H9 (cell line): ENCODE results near the gene KRTAP19-4. TPM values are rescaled to one million over a fixed set of nuclear protein-coding genes. Genes with fewer than 3 reads are reported as not detected.

Experiments
- DNase-seq: peaks from one replicate; pipeline ENCODE4 v3.0.0-alpha.2; 2017
- H2AFZ ChIP-seq: one replicate; pipeline ENCODE4 v1.6.1; 2013; ENCODE audit warnings: mild to moderate bottlenecking, low read length, control low read depth, moderate library complexity
- H2AK5ac ChIP-seq: 2 replicates; pipeline ENCODE4 v1.6.1; 2013; ENCODE audit warnings: low read length, control low read depth, mixed read lengths; ENCODE audit not compliant: insufficient read length
- H2BK120ac ChIP-seq: one replicate; pipeline ENCODE4 v1.6.1; 2013; ENCODE audit warnings: low read depth, mild to moderate bottlenecking, low read length, control low read depth, inconsistent platforms; ENCODE audit not compliant: poor library complexity, severe bottlenecking
- H2BK12ac ChIP-seq: 2 replicates; pipeline ENCODE4 v1.6.1; 2013; ENCODE audit warnings: low read length, control low read depth, mixed read lengths, low read depth; ENCODE audit not compliant: insufficient read length
- H2BK15ac ChIP-seq: 2 replicates; pipeline ENCODE4 v1.6.1; 2013; ENCODE audit warnings: low read depth, low read length, control low read depth
- H2BK20ac ChIP-seq: one replicate; pipeline ENCODE4 v1.6.1; 2013; ENCODE audit warnings: low read depth, mild to moderate bottlenecking, low read length, control low read depth, inconsistent platforms; ENCODE audit not compliant: poor library complexity, severe bottlenecking
- H2BK5ac ChIP-seq: 2 replicates; pipeline ENCODE4 v1.6.1; 2013; ENCODE audit warnings: low read length, control low read depth, mixed read lengths; ENCODE audit not compliant: insufficient read length
- H3K14ac ChIP-seq: 2 replicates; pipeline ENCODE4 v1.6.1; 2013; ENCODE audit warnings: low read length, control low read depth; ENCODE audit not compliant: insufficient read depth
- H3K18ac ChIP-seq: 2 replicates; pipeline ENCODE4 v1.6.1; 2013; ENCODE audit warnings: low read depth, mild to moderate bottlenecking, mixed read lengths, low read length, control low read depth; ENCODE audit not compliant: insufficient read length
- H3K23ac ChIP-seq: 2 replicates; pipeline ENCODE4 v1.6.1; 2013; ENCODE audit warnings: low read length, control low read depth, mixed read lengths, low read depth; ENCODE audit not compliant: insufficient read length
- H3K23me2 ChIP-seq: 2 replicates; pipeline ENCODE4 v1.6.1; 2013; ENCODE audit warnings: low read depth, mild to moderate bottlenecking, mixed read lengths, low read length, control low read depth; ENCODE audit not compliant: insufficient read length, poor library complexity, severe bottlenecking
- H3K27ac ChIP-seq: 2 replicates; pipeline ENCODE4 v1.5.1; 2013; ENCODE audit warnings: low read length, control low read depth, mixed read lengths, low read depth; ENCODE audit not compliant: insufficient read length
- H3K27me3 ChIP-seq: 2 replicates; pipeline ENCODE4 v1.6.1; 2013; ENCODE audit warnings: low read length, control low read depth, inconsistent platforms; ENCODE audit not compliant: insufficient read depth
- H3K4ac ChIP-seq: 2 replicates; pipeline ENCODE4 v1.6.1; 2013; ENCODE audit warnings: low read depth, mild to moderate bottlenecking, control low read depth, inconsistent platforms, low read length, moderate library complexity
- H3K4me1 ChIP-seq: 2 replicates; pipeline ENCODE4 v1.6.1; 2013; ENCODE audit warnings: low read length, control low read depth, inconsistent platforms; ENCODE audit not compliant: insufficient read depth
- H3K4me2 ChIP-seq: 2 replicates; pipeline ENCODE4 v1.6.1; 2013; ENCODE audit warnings: low read length, control low read depth, mixed read lengths; ENCODE audit not compliant: insufficient read length, insufficient read depth
- H3K56ac ChIP-seq: 2 replicates; pipeline ENCODE4 v1.6.1; 2013; ENCODE audit warnings: low read depth, mild to moderate bottlenecking, mixed read lengths, low read length, control low read depth; ENCODE audit not compliant: insufficient read length
- H3K79me1 ChIP-seq: 2 replicates; pipeline ENCODE4 v1.6.1; 2013; ENCODE audit warnings: low read depth, mild to moderate bottlenecking, moderate library complexity, low read length, control low read depth, inconsistent platforms; ENCODE audit not compliant: insufficient read depth, poor library complexity, severe bottlenecking
- H3K79me2 ChIP-seq: 2 replicates; pipeline ENCODE4 v1.6.1; 2013; ENCODE audit warnings: low read length, control low read depth, inconsistent platforms; ENCODE audit not compliant: insufficient read depth
- H3K9ac ChIP-seq: 2 replicates; pipeline ENCODE4 v1.6.1; 2013; ENCODE audit warnings: low read length, control low read depth, mixed read lengths; ENCODE audit not compliant: insufficient read length; ENCODE audit errors: extremely low read depth
- H3K9me3 ChIP-seq: one replicate; pipeline ENCODE4 v1.6.1; 2013; ENCODE audit warnings: low read depth, low read length, inconsistent platforms; ENCODE audit not compliant: control insufficient read depth
- H3T11ph ChIP-seq: one replicate; pipeline ENCODE4 v1.6.1; 2013; ENCODE audit warnings: mild to moderate bottlenecking, low read length, control low read depth, inconsistent platforms
- H4K20me1 ChIP-seq: one replicate; pipeline ENCODE4 v1.6.1; 2013; ENCODE audit not compliant: control insufficient read depth, insufficient read length, insufficient read depth
- H4K5ac ChIP-seq: 2 replicates; pipeline ENCODE4 v1.6.1; 2013; ENCODE audit warnings: low read depth, mild to moderate bottlenecking, mixed read lengths, low read length, control low read depth; ENCODE audit not compliant: insufficient read length
- H4K8ac ChIP-seq: replicated peaks from 2 replicates; pipeline ENCODE4 v1.6.1; 2013; ENCODE audit warnings: low read length, control low read depth, mixed read lengths, low read depth; ENCODE audit not compliant: insufficient read length
- H4K91ac ChIP-seq: 2 replicates; pipeline ENCODE4 v1.6.1; 2013; ENCODE audit warnings: low read depth, mild to moderate bottlenecking, moderate library complexity, mixed read lengths, low read length, control low read depth; ENCODE audit not compliant: insufficient read length
- H3K27ac Mint-ChIP-seq, 3 experiments: 2 replicates in 2 of 3; 3 replicates in 1 of 3; pipeline ENCODE4 v1.8.0; 2020 to 2021; ENCODE audit warnings: mixed read lengths in 3 of 3, mild to moderate bottlenecking in 1 of 3, moderate library complexity in 1 of 3
- H3K27me3 Mint-ChIP-seq: 2 replicates; pipeline ENCODE4 v1.8.0; 2021; ENCODE audit warnings: low read depth, mild to moderate bottlenecking, moderate library complexity, mixed read lengths
- H3K36me3 Mint-ChIP-seq, 3 experiments: 2 replicates in 2 of 3; 3 replicates in 1 of 3; pipeline ENCODE4 v1.8.0; 2020 to 2021; ENCODE audit warnings: low read depth in 3 of 3, mixed read lengths in 3 of 3; ENCODE audit not compliant: insufficient read depth in 1 of 3
- H3K4me1 Mint-ChIP-seq, 2 experiments: 2 replicates each; pipeline ENCODE4 v1.8.0; 2020; ENCODE audit warnings: mixed read lengths in 2 of 2
- H3K4me3 Mint-ChIP-seq, 2 experiments: 2 replicates in 1 of 2; 3 replicates in 1 of 2; pipeline ENCODE4 v1.8.0; 2020 to 2021; ENCODE audit warnings: mild to moderate bottlenecking in 2 of 2, mixed read lengths in 2 of 2, moderate library complexity in 1 of 2
- H3K9me3 Mint-ChIP-seq, 2 experiments: 2 replicates in 1 of 2; 3 replicates in 1 of 2; pipeline ENCODE4 v1.8.0; 2020; ENCODE audit warnings: mild to moderate bottlenecking in 2 of 2, mixed read lengths in 2 of 2, moderate library complexity in 1 of 2
- CTCF ChIP-seq: fragments of 200-600 bp; sonication (generic); conservative IDR thresholded peaks from 3 replicates; pipeline ENCODE4 v1.8.0; 2021; ENCODE audit warnings: antibody characterized with exemption, mild to moderate bottlenecking
- whole genome bisulfite sequencing: extraction: QIAGEN DNeasy Blood & Tissue Kit; methylation state at CpG from one replicate; pipeline ENCODE4 v1.1.7; 2013; ENCODE audit warnings: missing lambda C conversion rate, low lambda C conversion rate, mixed read lengths; ENCODE audit not compliant: insufficient read length; ENCODE audit errors: extremely low coverage; 5-methylcytosine and 5-hydroxymethylcytosine counted together
- total RNA-seq: library from RNA; stranded (reverse); gene quantifications from 2 replicates; pipeline ENCODE4 v1.2.1, GENCODE V29; 2021

The KRTAP19-4 gene
- total RNA-seq, 1 experiment from 2014 or later = not detected

DNA sequence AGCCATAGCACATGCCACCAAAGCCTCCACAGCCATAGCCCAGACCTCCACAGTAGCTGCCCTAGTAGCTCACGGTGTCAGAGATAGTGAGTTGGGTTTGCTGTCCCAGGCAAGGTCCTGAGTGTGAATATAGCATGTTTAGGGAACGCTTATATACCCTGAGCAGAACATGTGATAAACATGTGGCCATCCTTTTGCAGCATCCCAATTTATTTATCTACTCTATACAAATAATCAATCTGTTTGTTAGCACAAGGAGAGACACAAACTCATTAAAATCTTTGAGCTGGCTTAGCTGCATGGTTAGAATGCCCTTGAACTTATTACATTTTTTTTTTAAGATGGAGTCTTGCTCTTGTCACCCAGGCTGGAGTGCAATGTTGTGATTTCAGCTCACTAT, 9.6 kb downstream of the KRTAP19-4 start, which contains the start of gene KRTAP19-2:
TSS of gene KRTAP19-2 (minus strand) at position 101 of the 400 bp plus-strand sequence. CDS start at position 13, 88 bp downstream.
- no peak within 1 kb of the TSS for H2BK120ac ChIP-seq
- WGBS = no CpG with 5 or more reads among the region's 2 CpGs

More for the DNA sequence above, 9.6 kb downstream of the KRTAP19-4 start, which contains the start of gene KRTAP19-2:
- no peaks in the 10 kb centered on the region for H3K27me3 Mint-ChIP-seq
- Histone ChIP-seq H4K91ac (no peak within 1 kb of the TSS), H3K27ac (no peak within 1 kb of the TSS), H2AFZ (no peak within 1 kb of the TSS), H4K20me1 (no peaks in the 10 kb centered on the region), H3K14ac (no peak within 1 kb of the TSS), H2BK12ac (no peak within 1 kb of the TSS), H3K27me3 (no peaks in the 10 kb centered on the region), H4K8ac (no peak within 1 kb of the TSS), H3K23me2 (no peaks in the 10 kb centered on the region), H4K5ac (no peak within 1 kb of the TSS), H3K4ac (no peak within 1 kb of the TSS), H3K4me2 (no peak within 1 kb of the TSS), H3K79me1 (no peaks in the 10 kb centered on the region), H3K9ac (no peak within 1 kb of the TSS), H3K56ac (no peak within 1 kb of the TSS), H2BK15ac (no peak within 1 kb of the TSS), H3K9me3 (peaks cover 18% of the 10 kb centered on the region), H2BK5ac (no peak within 1 kb of the TSS), H3T11ph (no peak within 1 kb of the TSS), H3K79me2 (no peaks in the 10 kb centered on the region), H3K18ac (no peak within 1 kb of the TSS), H3K4me1 (no peaks in the 10 kb centered on the region), H2BK20ac (no peak within 1 kb of the TSS), H2AK5ac (no peak within 1 kb of the TSS), H3K23ac (no peak within 1 kb of the TSS)
- no peaks in the 10 kb centered on the region for H3K4me1 Mint-ChIP-seq
- H3K4me3 Mint-ChIP-seq = no peak within 1 kb of the TSS
- H3K36me3 Mint-ChIP-seq = peaks cover 9 to 35% (median 23%) of the 10 kb centered on the region in 3 experiments; a peak in 6 of 7 replicates
- no peak for DNase-seq
- peaks cover 36 to 42% of the 10 kb centered on the region in 2 experiments for H3K9me3 Mint-ChIP-seq
- no peak within 1 kb of the TSS for H3K27ac Mint-ChIP-seq
- TF ChIP-seq CTCF = no peak
